CD4-positive, alpha-beta T cell (primary cell): ENCODE results near the gene HOTAIR. TPM values are rescaled to one million over a fixed set of nuclear protein-coding genes. Genes with fewer than 3 reads are reported as not detected.

Experiments
- ATAC-seq: fragments of 200-7000 bp; cut with Tn5 transposase; one replicate; pipeline ENCODE4 v1.10.0; 2022; ENCODE audit warnings: mild to moderate bottlenecking; ENCODE audit not compliant: poor library complexity
- CTCF ChIA-PET: fragments of 350-600 bp; sonication (Branson Sonifier 250); formaldehyde crosslinking; loops from one replicate; lab custom pipeline; 2021; ENCODE audit warnings: antibody characterized with exemption, inconsistent platforms; lab: Charles Lee
- POLR2A ChIA-PET: fragments of 350-600 bp; sonication (Branson Sonifier 250); formaldehyde crosslinking; loops from one replicate; lab custom pipeline; 2021; ENCODE audit warnings: antibody characterized with exemption, inconsistent platforms; lab: Charles Lee
- DNase-seq, 14 experiments: peaks; one replicate each; pipeline ENCODE4 v3.0.0-alpha.2; 2013 to 2020; ENCODE audit warnings: mixed read lengths in 2 of 14
- H3K27ac ChIP-seq, 2 donors: one replicate each; pipeline versions ENCODE4 v1.5.1 to v1.7.0; 2013; ENCODE audit warnings: low read length in 2 of 2, low read depth in 1 of 2, mild to moderate bottlenecking in 1 of 2
- H3K27me3 ChIP-seq, 2 experiments: 1 replicate in 1 of 2; 2 replicates in 1 of 2; pipeline versions ENCODE4 v1.6.1 to v1.7.0; 2013; ENCODE audit warnings: low read length in 2 of 2, control low read depth in 1 of 2, mild to moderate bottlenecking in 1 of 2, moderate library complexity in 1 of 2; ENCODE audit not compliant: insufficient read depth in 2 of 2, control insufficient read depth in 1 of 2
- H3K36me3 ChIP-seq: one replicate; pipeline ENCODE4 v1.6.1; 2013; ENCODE audit warnings: low read length, control low read depth; ENCODE audit not compliant: insufficient read depth
- H3K4me1 ChIP-seq: one replicate; pipeline ENCODE4 v1.6.1; 2013; ENCODE audit warnings: low read length, control low read depth; ENCODE audit not compliant: insufficient read depth
- H3K4me3 ChIP-seq: one replicate; pipeline ENCODE4 v1.5.1; 2013; ENCODE audit warnings: mild to moderate bottlenecking, low read length, moderate library complexity
- H3K9me3 ChIP-seq, 2 experiments: 1 replicate in 1 of 2; 2 replicates in 1 of 2; pipeline versions ENCODE4 v1.6.1 to v1.7.0; 2013; ENCODE audit warnings: low read length in 2 of 2, mild to moderate bottlenecking in 2 of 2, control low read depth in 1 of 2, moderate library complexity in 1 of 2; ENCODE audit not compliant: control insufficient read depth in 1 of 2, insufficient read depth in 1 of 2
- H3K27ac Mint-ChIP-seq: one replicate; pipeline ENCODE4 v1.8.0; 2020; ENCODE audit warnings: mixed read lengths
- H3K27me3 Mint-ChIP-seq: one replicate; pipeline ENCODE4 v1.8.0; 2021; ENCODE audit warnings: mixed read lengths
- H3K36me3 Mint-ChIP-seq: one replicate; pipeline ENCODE4 v1.8.0; 2021; ENCODE audit warnings: low read depth, mixed read lengths
- H3K4me1 Mint-ChIP-seq: one replicate; pipeline ENCODE4 v1.8.0; 2021; ENCODE audit warnings: low read depth, mixed read lengths
- H3K4me3 Mint-ChIP-seq: one replicate; pipeline ENCODE4 v1.8.0; 2020; ENCODE audit warnings: mild to moderate bottlenecking, mixed read lengths
- H3K9me3 Mint-ChIP-seq: one replicate; pipeline ENCODE4 v1.8.0; 2020; ENCODE audit warnings: mixed read lengths
- intact Hi-C, 2 experiments: fragments of 100-400 bp; cut with DNase I in 1 of 2; cut with micrococcal nuclease in 1 of 2; formaldehyde crosslinking; loops; one replicate each; pipeline versions ENCODE4 v1.15.1 to v1.9.0; 2023 to 2025; cut with DNase I, micrococcal nuclease
- total RNA-seq, 174 experiments: library from RNA in 2 of 174; stranded (reverse) in 2 of 174; gene quantifications; one replicate each; pipeline ENCODE4 v1.2.3 and lab custom pipeline; 2021 to 2026
- TF ChIP-seq, protein P1 (sequence below): fragments of 200-600 bp; IDR thresholded peaks from one replicate; pipeline ENCODE4 v1.8.0; 2022; ENCODE audit warnings: antibody characterized with exemption, mild to moderate bottlenecking

Gene HOTAIR
- total RNA-seq, 2 experiments from 2014 or later: not detected

- H3K9me3 ChIP-seq: peaks cover 8 to 54% of the 10 kb centered on the region in 2 experiments
- TF ChIP-seq, protein P1, sequence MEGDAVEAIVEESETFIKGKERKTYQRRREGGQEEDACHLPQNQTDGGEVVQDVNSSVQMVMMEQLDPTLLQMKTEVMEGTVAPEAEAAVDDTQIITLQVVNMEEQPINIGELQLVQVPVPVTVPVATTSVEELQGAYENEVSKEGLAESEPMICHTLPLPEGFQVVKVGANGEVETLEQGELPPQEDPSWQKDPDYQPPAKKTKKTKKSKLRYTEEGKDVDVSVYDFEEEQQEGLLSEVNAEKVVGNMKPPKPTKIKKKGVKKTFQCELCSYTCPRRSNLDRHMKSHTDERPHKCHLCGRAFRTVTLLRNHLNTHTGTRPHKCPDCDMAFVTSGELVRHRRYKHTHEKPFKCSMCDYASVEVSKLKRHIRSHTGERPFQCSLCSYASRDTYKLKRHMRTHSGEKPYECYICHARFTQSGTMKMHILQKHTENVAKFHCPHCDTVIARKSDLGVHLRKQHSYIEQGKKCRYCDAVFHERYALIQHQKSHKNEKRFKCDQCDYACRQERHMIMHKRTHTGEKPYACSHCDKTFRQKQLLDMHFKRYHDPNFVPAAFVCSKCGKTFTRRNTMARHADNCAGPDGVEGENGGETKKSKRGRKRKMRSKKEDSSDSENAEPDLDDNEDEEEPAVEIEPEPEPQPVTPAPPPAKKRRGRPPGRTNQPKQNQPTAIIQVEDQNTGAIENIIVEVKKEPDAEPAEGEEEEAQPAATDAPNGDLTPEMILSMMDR: no peak
- ChIA-PET POLR2A (interaction anchor here (0.9 kb wide), 1 partner anchor 9 kb away, joined by 4 read pairs; the partner anchor contains the start of gene HOXC11), CTCF (interaction anchor here (1.1 kb wide), 1 partner anchor 21 kb away, joined by 3 read pairs; the partner anchor contains the start of gene HOXC10)
- peaks cover 95% of the 10 kb centered on the region for H3K27me3 Mint-ChIP-seq
- H3K4me1 Mint-ChIP-seq: peaks cover 44% of the 10 kb centered on the region
- H3K36me3 Mint-ChIP-seq: no peaks in the 10 kb centered on the region
- H3K27ac ChIP-seq: no peak overlapping the region
- ATAC-seq (no peak), DNase-seq (no peak)
- H3K4me1 ChIP-seq: peaks cover 44% of the 10 kb centered on the region
- H3K9me3 Mint-ChIP-seq: no peaks in the 10 kb centered on the region
- H3K27ac Mint-ChIP-seq: no peak overlapping the region
- H3K4me3 ChIP-seq: no peak overlapping the region
- peaks cover 95 to 100% of the 10 kb centered on the region in 2 experiments for H3K27me3 ChIP-seq
- intact Hi-C loops: loop anchor here (5.0 kb wide), 2 partner anchors 33 to 83 kb away; no protein-coding TSS in a partner anchor
- H3K4me3 Mint-ChIP-seq: peak overlapping the region; percentile 37
- H3K36me3 ChIP-seq: no peaks in the 10 kb centered on the region
Observed at GRCh38 chr12:53964315-53964713, 10.4 kb downstream of the HOTAIR start.

DNA sequence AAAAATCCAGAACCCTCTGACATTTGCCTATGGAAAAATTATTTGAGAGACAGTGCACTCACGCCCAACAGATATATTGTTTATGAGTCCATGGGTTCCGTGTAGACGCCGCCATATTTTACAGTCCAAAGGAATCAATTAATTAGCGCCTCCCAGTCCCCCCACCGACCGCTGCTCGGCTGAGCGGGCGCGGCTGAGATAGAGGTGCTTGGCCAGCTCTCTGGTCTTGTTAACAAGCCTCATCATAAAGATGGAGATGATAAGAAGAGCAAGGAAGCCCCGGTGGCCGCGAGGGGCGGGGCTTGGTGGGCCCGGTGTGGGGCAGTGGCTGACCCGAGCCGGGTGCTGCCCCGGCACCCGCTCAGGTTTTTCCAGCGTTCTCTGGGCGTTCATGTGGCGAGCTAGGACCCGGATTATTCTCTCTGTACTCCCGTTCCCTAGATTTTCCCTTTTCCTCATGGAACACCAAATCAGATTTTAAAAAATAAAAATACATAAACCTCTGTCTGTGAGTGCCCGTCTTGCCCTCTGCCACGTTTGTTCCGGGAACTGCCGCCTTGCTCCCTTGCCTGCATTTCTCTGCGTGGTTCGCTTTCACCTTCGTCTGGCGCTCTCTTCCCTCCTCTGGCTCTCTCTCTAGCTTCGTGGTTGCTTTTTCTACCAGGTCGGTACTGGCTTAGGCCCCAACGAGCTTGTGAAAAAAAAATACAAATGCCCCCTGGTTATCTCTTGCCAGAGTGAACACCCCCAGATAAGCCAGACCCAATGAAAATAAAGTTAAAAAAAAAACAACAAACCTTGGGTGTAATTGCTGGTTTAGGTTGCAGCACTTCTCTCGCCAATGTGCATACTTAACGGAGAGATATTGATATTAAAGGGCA, 11.1 kb downstream of the HOTAIR start:
- Histone ChIP-seq H3K27me3 (peaks cover 95 to 100% of the 10 kb centered on the region in 2 experiments), H3K9me3 (peaks cover 8 to 53% of the 10 kb centered on the region in 2 experiments), H3K36me3 (no peaks in the 10 kb centered on the region), H3K4me1 (peaks cover 44% of the 10 kb centered on the region), H3K27ac (no peak overlapping the region), H3K4me3 (no peak overlapping the region)
- Mint-ChIP-seq H3K9me3 (no peaks in the 10 kb centered on the region), H3K27me3 (peaks cover 95% of the 10 kb centered on the region), H3K4me1 (peaks cover 44% of the 10 kb centered on the region), H3K4me3 (no peak overlapping the region), H3K36me3 (no peaks in the 10 kb centered on the region), H3K27ac (no peak overlapping the region)
- TF ChIP-seq, protein P1: no peak
- DNase-seq: no peak
- POLR2A ChIA-PET: no interaction called here
- CTCF ChIA-PET: interaction anchor here (1.1 kb wide), 1 partner anchor 22 kb away, joined by 3 read pairs; the partner anchor contains the start of gene HOXC10
- ATAC-seq: no peak
- intact Hi-C loops: loop anchor here (5.0 kb wide), 2 partner anchors 34 to 84 kb away; no protein-coding TSS in a partner anchor

DNA sequence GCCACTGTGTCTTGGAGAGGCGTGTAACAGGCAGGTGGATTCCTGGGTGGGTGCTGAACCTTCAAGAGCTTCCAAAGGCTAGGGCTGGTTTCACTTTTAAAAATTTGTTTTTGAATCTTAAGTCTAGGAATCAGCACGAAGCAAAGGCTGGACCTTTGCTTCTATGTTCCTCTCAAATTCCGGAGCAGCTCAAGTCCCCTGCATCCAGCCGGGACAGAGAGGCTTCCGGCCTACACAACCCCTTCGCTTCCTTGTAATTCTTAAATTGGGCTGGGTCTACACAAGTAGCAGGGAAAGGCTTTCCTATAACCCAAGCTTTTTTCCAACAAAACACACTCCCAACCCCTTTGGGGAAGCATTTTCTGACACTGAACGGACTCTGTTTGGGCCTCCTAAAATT, 11.7 kb downstream of the HOTAIR start:
- TF ChIP-seq, protein P1: no peak
- POLR2A ChIA-PET: no interaction called here
- H3K27me3 Mint-ChIP-seq: peaks cover 95% of the 10 kb centered on the region
- peaks cover 8 to 57% of the 10 kb centered on the region in 2 experiments for H3K9me3 ChIP-seq
- DNase-seq: no peak
- H3K36me3 Mint-ChIP-seq: no peaks in the 10 kb centered on the region
- H3K27ac Mint-ChIP-seq: no peak overlapping the region
- H3K27ac ChIP-seq: no peak overlapping the region
- H3K4me1 ChIP-seq: peaks cover 44% of the 10 kb centered on the region
- no peak for ATAC-seq
- intact Hi-C loops: loop anchor here (5.0 kb wide), 2 partner anchors 34 to 84 kb away; no protein-coding TSS in a partner anchor
- peaks cover 40% of the 10 kb centered on the region for H3K4me1 Mint-ChIP-seq
- no peak overlapping the region for H3K4me3 ChIP-seq
- H3K36me3 ChIP-seq: no peaks in the 10 kb centered on the region
- no peak overlapping the region for H3K4me3 Mint-ChIP-seq
- peaks cover 95 to 100% of the 10 kb centered on the region in 2 experiments for H3K27me3 ChIP-seq
- CTCF ChIA-PET: no interaction called here
- H3K9me3 Mint-ChIP-seq: no peaks in the 10 kb centered on the region
